Subcutaneous adipose tissue (tissue), 4 donors: ENCODE results near the gene LEMD1. TPM values are rescaled to one million over a fixed set of nuclear protein-coding genes. Genes with fewer than 3 reads are reported as not detected.

Source experiments
- total RNA-seq, 4 donors: library from RNA; depleted of rRNA; stranded (reverse); fragments of >200 nt; gene quantifications; one replicate each; pipeline ENCODE4 v1.1.0, GENCODE V29; 2016
- TF ChIP-seq, protein P1 (sequence below): fragments of 450-650 bp; IDR thresholded peaks from one replicate; pipeline ENCODE4 v1.5.1; 2016; ENCODE audit warnings: low read depth, mild to moderate bottlenecking, control low read depth, antibody characterized with exemption, moderate library complexity

Gene LEMD1
- total RNA-seq, 4 donors from 2014 or later, result not detected

DNA sequence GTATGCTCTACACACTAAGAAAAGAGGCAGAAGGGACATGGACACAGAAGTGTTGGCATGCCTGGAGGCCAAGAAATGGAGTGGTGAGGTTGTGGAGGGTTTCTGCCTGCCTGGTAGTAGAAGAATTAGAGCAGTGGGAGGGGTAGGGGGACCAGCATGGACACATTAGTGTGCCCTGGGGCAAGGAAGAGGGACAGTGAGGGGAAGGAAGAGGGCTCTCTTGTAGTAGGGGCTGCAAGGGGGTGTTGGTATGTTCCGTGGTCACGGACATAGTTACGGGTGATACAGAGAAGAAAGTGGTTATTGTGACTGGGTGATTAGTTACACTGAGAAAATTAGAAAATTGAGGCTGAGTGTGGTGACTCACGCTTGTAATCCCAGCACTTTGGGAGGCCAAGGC, 23.3 kb downstream of the LEMD1 start:
- TF ChIP-seq, protein P1, sequence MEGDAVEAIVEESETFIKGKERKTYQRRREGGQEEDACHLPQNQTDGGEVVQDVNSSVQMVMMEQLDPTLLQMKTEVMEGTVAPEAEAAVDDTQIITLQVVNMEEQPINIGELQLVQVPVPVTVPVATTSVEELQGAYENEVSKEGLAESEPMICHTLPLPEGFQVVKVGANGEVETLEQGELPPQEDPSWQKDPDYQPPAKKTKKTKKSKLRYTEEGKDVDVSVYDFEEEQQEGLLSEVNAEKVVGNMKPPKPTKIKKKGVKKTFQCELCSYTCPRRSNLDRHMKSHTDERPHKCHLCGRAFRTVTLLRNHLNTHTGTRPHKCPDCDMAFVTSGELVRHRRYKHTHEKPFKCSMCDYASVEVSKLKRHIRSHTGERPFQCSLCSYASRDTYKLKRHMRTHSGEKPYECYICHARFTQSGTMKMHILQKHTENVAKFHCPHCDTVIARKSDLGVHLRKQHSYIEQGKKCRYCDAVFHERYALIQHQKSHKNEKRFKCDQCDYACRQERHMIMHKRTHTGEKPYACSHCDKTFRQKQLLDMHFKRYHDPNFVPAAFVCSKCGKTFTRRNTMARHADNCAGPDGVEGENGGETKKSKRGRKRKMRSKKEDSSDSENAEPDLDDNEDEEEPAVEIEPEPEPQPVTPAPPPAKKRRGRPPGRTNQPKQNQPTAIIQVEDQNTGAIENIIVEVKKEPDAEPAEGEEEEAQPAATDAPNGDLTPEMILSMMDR, result no peak

DNA sequence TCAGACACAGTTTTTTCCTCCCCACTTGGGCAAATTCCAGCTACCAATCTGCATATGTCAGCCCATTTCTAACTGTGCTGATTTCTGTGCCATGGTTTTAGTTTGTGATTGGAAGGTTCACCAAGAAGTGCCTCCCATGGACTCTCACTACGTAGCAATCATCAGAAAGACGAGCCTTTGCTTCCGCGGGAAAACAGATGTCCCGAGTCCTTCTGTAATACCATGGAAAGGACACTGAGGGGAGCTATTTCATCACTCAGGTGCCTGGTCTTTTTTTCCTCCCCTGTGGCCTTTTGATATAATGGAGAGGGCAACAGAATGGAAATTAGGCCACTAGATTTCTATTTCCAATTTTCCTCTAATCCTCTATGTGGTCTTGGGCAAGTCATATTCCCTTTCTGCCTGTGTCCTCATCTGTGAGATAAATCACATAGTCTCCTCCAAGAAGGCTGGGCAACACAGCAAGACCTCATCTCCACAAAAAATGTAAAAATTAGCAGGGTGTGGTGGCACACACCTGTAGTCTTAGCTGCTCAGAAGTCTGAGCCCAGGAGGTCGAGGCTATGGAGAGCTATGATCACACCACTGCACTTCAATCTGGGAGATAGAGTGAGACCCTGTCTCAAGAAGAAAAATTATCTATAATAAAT, 24.8 kb downstream of the LEMD1 start:
- TF ChIP-seq, protein P1, result no peak

DNA sequence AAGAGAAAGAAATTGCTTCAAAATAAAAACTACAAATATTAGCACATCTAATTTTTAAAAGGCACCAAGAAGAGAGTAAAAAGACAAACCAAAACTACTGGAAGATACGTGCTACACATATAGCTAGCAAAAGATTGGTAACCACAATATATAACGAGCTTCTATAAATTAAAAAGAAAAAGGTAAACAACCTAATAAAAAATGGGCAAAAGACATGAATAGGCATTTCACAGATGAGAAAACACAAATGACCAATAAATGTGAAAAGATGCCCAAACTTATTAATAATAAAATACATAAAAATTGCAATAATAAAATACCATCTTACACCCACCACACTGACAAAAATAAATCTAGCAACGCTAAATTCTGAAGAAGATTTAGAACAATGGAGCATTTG, 26.2 kb downstream of the LEMD1 start:
- TF ChIP-seq, protein P1, result no peak

DNA sequence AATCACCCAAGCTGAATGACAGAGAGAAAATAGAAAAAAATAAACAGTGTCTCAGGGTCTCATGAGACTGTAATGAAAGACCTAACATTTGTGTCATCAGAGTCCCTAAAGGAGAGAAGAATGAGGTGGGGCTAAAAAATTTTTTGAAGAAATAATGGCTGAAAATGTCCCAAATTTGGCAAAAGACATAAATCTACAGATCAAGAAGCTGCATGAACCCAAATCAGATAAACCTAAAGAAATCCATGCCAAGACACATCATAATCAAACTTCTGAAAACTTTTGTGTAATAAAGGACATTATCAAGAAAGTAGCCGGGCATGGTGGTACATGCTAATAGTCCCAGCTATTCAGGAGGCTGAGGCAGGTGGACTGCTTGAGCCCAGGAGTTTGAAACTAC, 29.2 kb downstream of the LEMD1 start:
- TF ChIP-seq, protein P1, result no peak

DNA sequence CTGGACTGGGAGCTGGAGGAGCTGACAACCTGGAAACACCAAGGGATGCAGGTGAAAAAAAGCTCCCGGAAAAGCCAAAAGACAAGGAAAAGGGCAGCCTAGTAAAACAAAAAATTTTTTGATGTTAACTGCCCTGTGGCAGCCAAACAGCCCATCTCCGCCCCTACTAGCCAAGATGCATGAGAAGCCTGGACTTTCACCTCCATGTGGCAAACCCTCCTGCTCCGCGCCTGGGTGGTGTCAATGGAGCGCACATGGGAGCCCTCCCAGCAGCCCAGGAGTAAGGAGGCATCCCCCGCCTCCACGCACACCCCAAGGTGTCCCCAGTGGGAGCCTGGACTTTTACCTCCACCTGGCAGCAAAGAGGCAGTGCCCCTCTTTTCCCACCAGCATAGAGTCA, 30.5 kb downstream of the LEMD1 start:
- TF ChIP-seq, protein P1, result no peak

DNA sequence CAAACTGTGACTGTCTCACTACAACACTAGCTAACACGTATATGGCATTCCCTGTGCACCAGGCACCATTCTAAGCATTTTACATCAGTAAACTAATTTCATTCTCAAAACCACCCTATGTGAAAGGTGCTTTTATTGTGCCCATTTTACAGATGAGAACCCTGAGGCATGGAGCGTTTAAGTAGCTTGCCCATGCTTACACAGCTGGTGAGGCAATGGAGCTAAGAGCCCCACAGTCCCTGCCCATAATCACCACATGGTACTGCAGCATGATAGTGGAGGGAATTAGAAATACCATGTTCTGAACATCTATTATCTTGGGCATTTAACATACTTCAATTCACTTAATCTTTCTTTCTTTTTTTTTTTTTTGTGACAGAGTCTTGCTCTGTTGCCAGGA, 34.0 kb downstream of the LEMD1 start:
- TF ChIP-seq, protein P1, result no peak

DNA sequence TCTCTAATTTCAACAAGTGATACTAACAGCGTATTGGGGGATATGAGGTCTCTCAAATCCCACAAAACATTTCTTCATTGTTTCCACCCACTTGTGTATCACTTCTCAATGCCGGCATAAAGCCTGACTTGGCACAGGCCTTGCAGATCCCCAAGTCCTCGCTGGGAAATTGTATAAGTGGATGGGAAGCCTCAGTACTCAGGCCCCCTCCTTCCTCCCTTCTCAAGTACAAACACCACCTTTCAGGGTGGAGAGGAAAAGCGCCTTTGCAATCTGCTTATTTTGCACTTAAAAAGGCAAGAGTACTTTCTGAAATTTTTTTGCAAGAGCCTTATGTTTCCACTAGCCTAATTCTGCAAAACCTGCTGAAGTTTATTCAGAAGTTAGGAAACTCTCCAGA, 39.3 kb downstream of the LEMD1 start:
- TF ChIP-seq, protein P1, result no peak
